Fibroblast of skin of left quadriceps (primary cell): ENCODE results near the gene NRXN3.

ENCODE experiments used
- DNase-seq, 2 experiments: peaks; one replicate each; pipeline ENCODE4 v3.0.0-alpha.2; 2013; ENCODE audit warnings: low read depth in 2 of 2

The NRXN3 gene

GRCh38 chr14:79351011-79351410, 1180.8 kb downstream of the NRXN3 start:
- no peak for DNase-seq

- DNase-seq, result peak in 1 of 2 experiments; percentile 2
Observed at GRCh38 chr14:79352076-79352630, 1182.0 kb downstream of the NRXN3 start.

- no peak for DNase-seq
Observed at GRCh38 chr14:79354336-79354735, 1184.2 kb downstream of the NRXN3 start.

- no peak for DNase-seq
Observed at GRCh38 chr14:79356040-79356439, 1185.9 kb downstream of the NRXN3 start.

GRCh38 chr14:79357307-79357706, 1187.1 kb downstream of the NRXN3 start:
- DNase-seq, result no peak

GRCh38 chr14:79363291-79363690, 1193.1 kb downstream of the NRXN3 start:
- no peak for DNase-seq

GRCh38 chr14:79369359-79370332, 1199.5 kb downstream of the NRXN3 start:
- peak; percentile 57 to 58 for DNase-seq

- DNase-seq, result no peak
Observed at GRCh38 chr14:79370969-79371368, 1200.8 kb downstream of the NRXN3 start.

- no peak for DNase-seq
Observed at GRCh38 chr14:79373451-79373850, 1203.3 kb downstream of the NRXN3 start.

GRCh38 chr14:79375356-79375755, 1205.2 kb downstream of the NRXN3 start:
- no peak for DNase-seq

GRCh38 chr14:79376557-79376956, 1206.4 kb downstream of the NRXN3 start:
- no peak for DNase-seq

- no peak for DNase-seq
Observed at GRCh38 chr14:79378020-79378419, 1207.8 kb downstream of the NRXN3 start.

- DNase-seq, result no peak
Observed at GRCh38 chr14:79379266-79379665, 1209.1 kb downstream of the NRXN3 start.

GRCh38 chr14:79383031-79383430, 1212.9 kb downstream of the NRXN3 start:
- no peak for DNase-seq

- DNase-seq, result no peak
Observed at GRCh38 chr14:79383475-79383874, 1213.3 kb downstream of the NRXN3 start.

GRCh38 chr14:79395061-79395460, 1224.9 kb downstream of the NRXN3 start:
- peak; percentile 39 to 40 for DNase-seq

- DNase-seq, result peak; percentile 23 to 30
Observed at GRCh38 chr14:79404874-79405511, 1234.8 kb downstream of the NRXN3 start.

GRCh38 chr14:79405512-79405910, 1235.3 kb downstream of the NRXN3 start:
- no peak for DNase-seq

- no peak for DNase-seq
Observed at GRCh38 chr14:79407572-79407971, 1237.4 kb downstream of the NRXN3 start.

GRCh38 chr14:79408696-79409095, 1238.5 kb downstream of the NRXN3 start:
- no peak for DNase-seq

- DNase-seq, result no peak
Observed at GRCh38 chr14:79411403-79412174, 1241.4 kb downstream of the NRXN3 start.

GRCh38 chr14:79412822-79413221, 1242.6 kb downstream of the NRXN3 start:
- DNase-seq, result no peak
